Epithelial cell of umbilical artery (primary cell): ENCODE results near the gene ZNF518A. TPM values are rescaled to one million over a fixed set of nuclear protein-coding genes. Genes with fewer than 3 reads are reported as not detected.

Experiments
- total RNA-seq: library from RNA; depleted of rRNA; stranded (reverse); fragments of >200 nt; gene quantifications from 2 replicates; pipeline ENCODE4 v1.2.3, GENCODE V29; 2014

ZNF518A gene
- 10.1 and 10.5 TPM in 2 replicates for total RNA-seq

GRCh38 chr10:96129387-96130325, at the start of gene ZNF518A:
Gene ZNF518A, plus strand, starts transcription at chr10:96130297. Its CDS starts 26,026 bp downstream, at chr10:96156323.

Other genes with a start within 250 kb of the ZNF518A start
- 0.32 TPM in 1 of 2 replicates, not detected in the other for gene CC2D2B, start 222.3 kb upstream of the ZNF518A start, total RNA-seq
- gene CCNJ, start 86.7 kb upstream of the ZNF518A start, total RNA-seq: 21.4 and 24.2 TPM in 2 replicates
- gene BLNK, start 141.3 kb downstream of the ZNF518A start, total RNA-seq: not detected in 2 replicates
- not detected in 2 replicates for gene DNTT, start 174.1 kb downstream of the ZNF518A start, total RNA-seq
- gene OPALIN, start 228.7 kb downstream of the ZNF518A start, total RNA-seq: not detected in 2 replicates